GM21737 (cell line): ENCODE data around the gene NDUFV2.

Experiments used
- ATAC-seq: cut with Tn5 transposase; IDR thresholded peaks from one replicate; pipeline ENCODE4 v1.9.1; 2021; ENCODE audit warnings: mild to moderate bottlenecking, moderate library complexity; ENCODE audit not compliant: unreplicated experiment

Gene NDUFV2

GRCh38 chr18:9115984-9116383, 13.5 kb downstream of the NDUFV2 start:
- ATAC-seq = no peak

GRCh38 chr18:9117980-9118841, 15.7 kb downstream of the NDUFV2 start:
- no peak for ATAC-seq

DNA sequence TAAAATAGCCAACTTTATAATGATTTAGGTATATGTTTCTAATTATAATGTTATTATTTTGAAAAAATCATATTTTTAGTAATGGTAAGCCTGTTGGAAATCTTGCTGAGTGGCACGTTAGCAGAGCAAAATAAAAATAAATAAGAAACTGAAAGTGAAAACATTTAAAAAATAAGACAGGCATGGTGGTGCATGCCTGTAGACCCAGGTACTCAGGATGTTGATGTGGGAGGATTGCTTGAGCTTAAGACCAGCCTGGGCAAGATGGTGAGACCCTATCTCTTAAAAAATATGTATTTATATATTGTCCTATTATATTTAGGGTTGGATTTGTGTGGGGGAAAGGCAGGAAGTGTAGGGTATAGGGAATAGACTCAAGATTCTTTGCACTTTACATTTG, 18.3 kb downstream of the NDUFV2 start:
- ATAC-seq = no peak

DNA sequence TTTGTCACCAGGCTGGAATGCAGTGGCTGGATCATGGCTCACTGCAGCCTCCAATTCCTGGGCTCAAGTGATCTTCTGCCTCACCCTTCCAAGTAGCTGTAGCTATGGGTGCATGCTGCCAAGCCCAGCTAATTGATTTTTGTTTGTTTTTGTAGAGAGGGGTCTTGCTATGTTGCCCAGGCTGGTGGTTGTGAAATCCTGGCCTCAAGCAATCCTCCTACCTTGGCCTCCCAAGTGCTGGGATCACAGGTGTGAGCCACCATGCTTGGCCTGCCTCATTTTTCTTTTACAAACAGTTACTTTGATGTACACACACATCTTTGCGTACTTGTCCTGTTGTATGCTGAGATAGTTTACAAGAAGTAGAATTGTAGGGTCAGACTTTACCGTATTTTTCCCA, 21.0 kb downstream of the NDUFV2 start:
- ATAC-seq = no peak

- no peak for ATAC-seq
These were observed 22.3 kb downstream of the NDUFV2 start for GRCh38 chr18:9124824-9125223.

DNA sequence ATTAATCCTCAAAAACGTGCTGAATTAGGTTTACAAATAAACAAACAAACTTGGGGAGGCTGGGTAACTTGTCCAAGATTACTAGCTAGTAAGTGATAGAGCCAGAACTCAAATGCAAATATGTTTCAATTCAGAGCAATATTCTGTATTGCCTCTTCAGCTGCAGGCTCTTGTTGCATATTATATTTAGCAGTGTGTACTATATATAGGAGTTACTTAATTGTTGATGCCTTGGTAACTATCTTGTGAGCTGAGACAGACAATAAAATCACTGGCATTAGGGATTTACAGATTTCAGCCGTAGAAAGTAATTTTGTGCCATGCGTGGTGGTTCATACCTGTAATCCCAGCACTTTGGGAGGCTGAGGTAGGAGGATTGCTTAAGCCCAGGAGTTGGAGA, 23.8 kb downstream of the NDUFV2 start:
- no peak for ATAC-seq

GRCh38 chr18:9130195-9130594, 27.7 kb downstream of the NDUFV2 start:
- no peak for ATAC-seq

DNA sequence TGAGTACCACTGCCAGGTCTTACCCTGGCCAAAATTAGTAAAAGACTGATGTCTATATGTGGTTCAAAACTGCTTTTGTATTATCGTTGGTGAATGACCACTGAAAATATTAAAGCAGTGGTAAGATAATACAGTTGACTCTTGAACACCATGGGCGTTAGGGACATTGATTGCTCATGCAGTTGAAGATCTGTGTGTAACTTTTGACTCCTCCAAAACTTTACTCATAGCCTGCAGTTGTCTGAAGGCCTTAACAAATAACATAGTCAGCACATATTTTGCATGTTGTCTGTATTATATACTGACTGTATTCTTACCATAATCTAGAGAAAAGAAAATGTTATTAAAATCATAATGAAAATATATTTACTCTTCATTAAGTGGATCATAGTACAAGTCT, 28.3 kb downstream of the NDUFV2 start:
- ATAC-seq = no peak

DNA sequence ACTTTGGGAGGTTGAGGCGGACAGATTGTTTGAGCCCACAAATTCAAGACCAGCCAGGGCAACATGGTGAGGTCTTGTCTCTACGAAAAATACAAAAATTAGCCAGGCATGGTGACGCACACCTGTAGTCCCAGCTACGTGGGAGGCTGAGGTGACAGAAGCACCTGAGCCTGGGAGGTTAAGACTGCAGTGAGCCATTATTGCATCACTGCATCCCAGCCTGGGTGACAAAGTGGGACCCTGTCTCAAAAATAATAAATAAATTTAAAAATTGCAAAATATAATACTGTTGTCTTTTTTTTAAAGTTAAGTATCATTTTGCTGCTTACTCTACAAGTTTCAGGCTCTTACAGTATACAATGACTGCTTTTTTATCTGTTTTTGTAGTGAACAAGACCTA, 30.1 kb downstream of the NDUFV2 start:
- ATAC-seq = no peak

DNA sequence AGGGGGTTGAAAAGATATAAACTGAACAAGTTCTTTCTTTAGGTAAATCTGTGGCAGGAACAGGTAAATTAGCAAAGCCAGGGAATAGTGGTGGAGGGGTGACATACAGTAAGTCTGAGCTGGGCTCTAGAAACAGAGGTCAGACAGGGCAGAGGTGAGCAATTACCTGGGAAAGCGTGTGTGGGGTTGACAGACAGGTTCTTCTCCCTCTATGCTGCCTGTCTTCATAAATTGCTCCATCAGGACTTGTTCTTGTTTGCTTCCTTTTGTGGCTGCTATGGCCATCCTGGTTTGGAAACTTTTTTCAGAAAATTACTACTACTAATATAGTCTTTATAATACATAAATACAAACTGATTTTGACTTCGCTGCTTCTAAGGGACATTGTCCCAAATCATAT, 30.7 kb downstream of the NDUFV2 start:
- ATAC-seq = no peak

GRCh38 chr18:9135081-9135911, 32.8 kb downstream of the NDUFV2 start:
- no peak for ATAC-seq

DNA sequence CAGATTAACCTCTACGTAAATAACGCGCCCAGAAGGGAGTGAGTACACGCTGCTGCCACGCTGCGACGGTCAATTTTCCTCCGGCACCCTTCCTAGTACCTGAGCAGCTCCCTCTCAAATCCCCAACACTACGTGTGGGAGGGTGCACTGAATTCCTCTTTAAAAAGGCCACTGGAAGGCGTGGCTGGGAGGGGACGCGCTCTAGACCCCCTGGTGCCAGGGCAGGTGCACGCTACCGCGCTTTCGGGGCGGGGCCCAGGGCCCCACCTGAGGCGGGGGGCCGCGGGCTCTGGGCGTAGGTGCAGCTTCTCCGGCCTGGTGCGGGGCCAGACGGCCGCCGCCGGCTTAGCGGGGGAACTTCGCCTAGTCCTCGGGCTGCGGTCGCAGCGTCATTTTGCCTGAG, 33.4 kb downstream of the NDUFV2 start:
- ATAC-seq = peak; percentile 20

GRCh38 chr18:9136315-9137155, 34.0 kb downstream of the NDUFV2 start, which contains the start of gene ANKRD12:
TSS of gene ANKRD12 (plus strand) at chr18:9136781. CDS start at chr18:9182433, 45,652 bp downstream.
- ATAC-seq = peak; percentile 64

DNA sequence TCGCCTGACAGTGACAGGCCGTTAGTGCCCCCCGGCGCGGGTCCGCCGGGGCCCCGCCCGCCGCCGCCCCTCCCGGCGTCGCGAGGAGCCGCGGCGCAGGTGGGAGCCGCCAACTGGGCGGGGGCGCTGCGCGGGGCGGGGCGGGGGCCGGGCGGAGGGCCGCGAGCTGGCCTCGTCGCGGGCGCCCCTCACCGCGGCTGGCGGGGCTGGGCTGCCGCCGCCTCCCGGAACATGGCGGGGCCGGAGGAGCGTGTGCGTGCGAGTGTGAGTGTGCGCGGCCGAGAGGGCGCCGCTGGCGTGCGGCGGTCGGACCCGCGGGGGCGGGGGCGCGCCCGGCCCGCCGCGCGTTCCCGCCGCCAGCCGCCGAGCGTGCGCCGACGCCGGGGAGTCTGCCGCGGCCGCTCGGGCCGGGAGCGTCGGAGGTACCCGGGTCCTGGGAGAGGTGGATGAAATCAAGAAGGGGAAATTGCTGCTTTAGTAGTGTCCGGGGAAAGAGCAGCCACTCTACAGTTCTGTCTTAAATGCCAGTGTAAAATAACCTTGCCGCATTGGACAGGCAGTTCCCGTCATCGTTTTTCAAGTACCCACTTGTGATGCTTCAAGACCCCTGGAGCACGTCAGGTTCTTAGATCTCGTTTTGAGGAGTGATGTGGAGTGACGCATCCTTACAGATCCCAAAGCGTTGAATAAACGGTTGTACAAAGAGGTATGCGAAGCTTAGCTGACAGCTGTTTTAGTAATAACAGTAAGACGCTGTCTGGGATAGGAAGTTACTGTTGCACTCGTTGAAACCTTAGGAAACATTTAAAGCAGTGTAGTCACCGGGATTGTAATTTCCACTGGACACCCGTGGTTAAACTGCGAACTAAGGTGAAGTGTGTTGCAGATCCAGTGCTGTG, 34.9 kb downstream of the NDUFV2 start:
- peak; percentile 36 for ATAC-seq

GRCh38 chr18:9139400-9140039, 37.0 kb downstream of the NDUFV2 start:
- no peak for ATAC-seq

GRCh38 chr18:9140381-9140780, 37.9 kb downstream of the NDUFV2 start:
- ATAC-seq = no peak

DNA sequence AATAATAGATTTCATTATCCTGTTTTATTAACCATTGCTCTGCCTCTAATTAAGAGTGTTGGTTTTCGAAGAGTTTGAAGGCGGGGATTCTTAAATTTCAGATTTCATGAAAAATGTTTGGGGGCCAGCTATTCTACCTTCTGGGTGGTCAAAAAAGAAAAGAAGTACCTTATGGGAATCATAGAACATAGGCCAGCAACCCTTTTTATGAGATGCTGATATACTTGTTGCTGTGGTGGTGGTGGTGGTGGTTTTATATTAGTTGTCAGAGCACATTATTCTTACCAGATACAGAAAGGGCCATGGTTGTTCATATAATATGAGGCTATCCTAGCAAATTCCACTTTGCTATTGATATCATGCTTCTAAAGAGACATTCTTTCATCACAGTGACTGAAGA, 38.5 kb downstream of the NDUFV2 start:
- no peak for ATAC-seq

GRCh38 chr18:9146224-9146623, 43.7 kb downstream of the NDUFV2 start:
- no peak for ATAC-seq

DNA sequence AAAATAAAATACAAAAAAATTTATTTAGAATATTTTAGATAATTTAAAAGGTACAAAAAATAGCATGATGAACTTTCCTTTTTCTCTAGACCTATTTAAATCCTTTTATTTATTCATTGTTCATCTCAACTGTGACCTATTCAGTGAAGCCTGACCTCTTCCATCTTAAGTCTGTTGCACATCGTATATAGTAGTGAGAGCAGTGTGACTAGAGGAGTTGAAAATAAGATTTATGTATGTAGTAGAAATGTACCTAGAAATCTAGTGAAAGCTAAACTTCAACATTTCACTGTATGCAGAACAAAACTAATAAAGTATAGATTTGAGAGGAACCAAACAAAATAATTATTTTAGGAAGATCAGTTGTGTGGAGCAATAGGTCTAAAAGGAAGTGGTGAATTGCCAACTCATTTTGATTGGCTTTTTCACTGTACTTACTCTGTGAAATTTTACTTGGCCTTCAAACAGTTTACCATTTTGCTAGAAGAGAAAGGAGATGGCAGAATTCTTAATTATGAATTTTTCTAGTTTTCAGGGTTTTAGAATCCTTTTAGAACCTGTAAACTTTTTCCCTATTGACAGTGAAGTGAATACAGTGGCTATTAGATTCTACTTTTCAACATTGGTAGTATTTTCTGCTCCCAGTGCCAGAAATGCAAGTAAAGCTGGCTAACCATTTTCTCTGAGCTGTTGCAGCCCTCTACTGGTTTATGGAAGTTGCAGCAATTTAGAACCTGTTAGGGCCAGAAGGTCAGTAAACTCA, 45.1 kb downstream of the NDUFV2 start:
- peak; percentile 54 for ATAC-seq
